Breast epithelium (tissue), 4 donors: ENCODE measurements around the gene SYNE1. TPM values are rescaled to one million over a fixed set of nuclear protein-coding genes. Genes with fewer than 3 reads are reported as not detected.
"Not testable (repeated sequence)": the region's sequence is repeated elsewhere in the genome, so short reads cannot be mapped to it uniquely, and the experiment has no call there.

Experiments used
- DNase-seq, 2 donors: peaks; one replicate each; pipeline ENCODE4 v3.0.0-alpha.2; 2019; ENCODE audit warnings: low spot score in 2 of 2
- H3K27ac ChIP-seq, 2 donors: fragments of 200-600 bp; sonication (generic) in 1 of 2; one replicate each; pipeline ENCODE4 v1.5.1; 2016 to 2019; ENCODE audit warnings: mild to moderate bottlenecking in 1 of 2
- H3K27me3 ChIP-seq, 2 donors: fragments of 200-600 bp; sonication (generic) in 1 of 2; one replicate each; pipeline versions ENCODE4 v1.5.1 to v1.6.0; 2017 to 2019; ENCODE audit warnings: control low read depth in 1 of 2, mild to moderate bottlenecking in 1 of 2
- H3K36me3 ChIP-seq: fragments of 200-600 bp; one replicate; pipeline ENCODE4 v1.5.1; 2019
- H3K4me1 ChIP-seq, 2 donors: fragments of 200-600 bp; sonication (generic); one replicate each; pipeline ENCODE4 v1.5.1; 2016 to 2019; ENCODE audit warnings: control low read depth in 1 of 2
- H3K4me3 ChIP-seq, 3 donors: fragments of 200-600 bp; sonication (generic); 1 replicate in 2 of 3; 2 replicates in 1 of 3; pipeline ENCODE4 v1.5.1; 2016 to 2019; ENCODE audit warnings: mild to moderate bottlenecking in 3 of 3, moderate library complexity in 2 of 3
- H3K9me3 ChIP-seq, 2 donors: fragments of 200-600 bp; sonication (generic) in 1 of 2; one replicate each; pipeline ENCODE4 v1.5.1; 2016 to 2019; ENCODE audit warnings: control low read depth in 1 of 2
- CTCF ChIP-seq, 3 donors: fragments of 450-650 bp; IDR thresholded peaks; one replicate each; pipeline ENCODE4 v1.5.1; 2016 to 2017; ENCODE audit warnings: antibody characterized with exemption in 3 of 3, mild to moderate bottlenecking in 3 of 3, moderate library complexity in 3 of 3
- POLR2A ChIP-seq: fragments of 450-650 bp; IDR thresholded peaks from one replicate; pipeline ENCODE4 v1.6.1; 2016; ENCODE audit warnings: antibody characterized with exemption, mild to moderate bottlenecking, moderate library complexity
- POLR2AphosphoS5 ChIP-seq, 3 donors: sonication (generic); formaldehyde crosslinking; IDR thresholded peaks; one replicate each; pipeline ENCODE4 v1.6.1; 2017; ENCODE audit warnings: antibody characterized with exemption in 3 of 3
- intact Hi-C: fragments of 100-400 bp; cut with DNase I; formaldehyde crosslinking; loops from one replicate; pipeline ENCODE4 v1.15.1; 2023; ENCODE audit warnings: low total_unique reads
- total RNA-seq, 3 donors: library from RNA; depleted of rRNA; stranded (reverse); fragments of >200 nt; gene quantifications; one replicate each; pipeline ENCODE4 v1.1.0, GENCODE V29; 2016

The SYNE1 gene
- total RNA-seq, 3 donors from 2014 or later, result 80.9 to 106 (median 95.7) TPM

DNA sequence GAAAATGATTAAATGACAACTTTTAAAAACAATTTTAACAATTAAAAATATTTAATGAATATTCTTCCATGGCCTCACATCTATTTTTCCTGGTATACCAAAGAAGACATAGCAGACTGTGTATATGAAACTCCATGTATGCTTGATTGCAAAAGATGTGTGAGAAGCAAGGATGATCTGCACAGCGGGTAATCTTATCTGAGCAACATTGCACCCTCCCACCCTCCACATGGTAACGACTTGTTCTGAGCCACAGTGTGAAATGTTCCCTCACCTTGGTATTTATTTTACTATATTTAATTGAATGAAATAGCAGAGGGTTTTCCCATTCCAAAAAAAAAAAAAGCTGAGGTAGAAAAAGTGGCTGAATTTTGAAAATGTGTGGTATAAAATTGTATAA is 204.4 kb downstream of the SYNE1 start:
- no peak for TF ChIP-seq POLR2A
- TF ChIP-seq POLR2AphosphoS5 (IDR thresholded peaks at IDR 0.05), result no peak
- TF ChIP-seq CTCF (IDR thresholded peaks at IDR 0.05), result no peak
- no peaks in the 10 kb centered on the region for H3K27me3 ChIP-seq
- intact Hi-C loops, result no loop called here
- H3K4me3 ChIP-seq, result no peak overlapping the region
- no peaks in the 10 kb centered on the region for H3K4me1 ChIP-seq
- no peaks in the 10 kb centered on the region for H3K9me3 ChIP-seq
- no peak for DNase-seq
- H3K36me3 ChIP-seq, result no peaks in the 10 kb centered on the region
- H3K27ac ChIP-seq, result no peak overlapping the region

- TF ChIP-seq POLR2AphosphoS5 (IDR thresholded peaks at IDR 0.05) (no peak), CTCF (IDR thresholded peaks at IDR 0.05) (no peak)
- DNase-seq, result peak in 1 of 2 donors; percentile 20
- H3K27ac ChIP-seq, result no peak overlapping the region
- no peaks in the 10 kb centered on the region for H3K4me1 ChIP-seq
- no peaks in the 10 kb centered on the region for H3K27me3 ChIP-seq
- H3K36me3 ChIP-seq, result no peaks in the 10 kb centered on the region
- no peak overlapping the region for H3K4me3 ChIP-seq
- no peaks in the 10 kb centered on the region for H3K9me3 ChIP-seq
- intact Hi-C loops, result no loop called here
These were observed 209.0 kb downstream of the SYNE1 start for GRCh38 chr6:152428126-152428525.

DNA sequence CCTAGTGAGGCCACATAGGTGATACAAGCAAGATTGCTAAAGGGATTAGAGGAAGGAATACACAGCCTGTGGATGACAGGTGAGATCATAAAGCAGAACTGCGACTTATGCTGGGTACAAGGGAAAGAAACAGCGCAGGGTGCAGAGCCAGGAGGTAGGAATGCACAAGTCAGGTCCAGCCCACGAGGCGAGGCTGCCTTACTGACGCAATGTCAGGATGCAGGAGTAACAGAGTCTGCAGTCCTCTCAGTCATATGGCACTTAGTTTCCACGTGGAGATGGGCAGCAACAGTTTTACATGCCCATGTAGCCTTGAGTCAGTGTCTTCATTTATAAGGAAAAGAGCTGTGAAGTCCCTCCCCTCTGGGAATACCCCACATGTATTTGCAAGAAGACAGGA is 210.9 kb downstream of the SYNE1 start:
- no peak for DNase-seq
- H3K27me3 ChIP-seq, result no peaks in the 10 kb centered on the region
- H3K36me3 ChIP-seq, result no peaks in the 10 kb centered on the region
- H3K4me3 ChIP-seq, result no peak overlapping the region
- intact Hi-C loops, result no loop called here
- H3K9me3 ChIP-seq, result no peaks in the 10 kb centered on the region
- no peak overlapping the region for H3K27ac ChIP-seq
- H3K4me1 ChIP-seq, result no peaks in the 10 kb centered on the region
- TF ChIP-seq POLR2AphosphoS5 (IDR thresholded peaks at IDR 0.05) (no peak), CTCF (IDR thresholded peaks at IDR 0.05) (no peak), POLR2A (no peak)

- DNase-seq, result no peak
- no peaks in the 10 kb centered on the region for H3K36me3 ChIP-seq
- intact Hi-C loops, result no loop called here
- H3K4me1 ChIP-seq, result no peaks in the 10 kb centered on the region
- H3K27me3 ChIP-seq, result no peaks in the 10 kb centered on the region
- H3K27ac ChIP-seq, result no peak overlapping the region
- TF ChIP-seq CTCF (IDR thresholded peaks at IDR 0.05), result no peak
- TF ChIP-seq POLR2A, result no peak
- no peak for TF ChIP-seq POLR2AphosphoS5 (IDR thresholded peaks at IDR 0.05)
- H3K9me3 ChIP-seq, result peaks cover 0 to 8% of the 10 kb centered on the region in 2 donors
- H3K4me3 ChIP-seq, result no peak overlapping the region
These were observed 213.7 kb downstream of the SYNE1 start for GRCh38 chr6:152423216-152424103.

DNA sequence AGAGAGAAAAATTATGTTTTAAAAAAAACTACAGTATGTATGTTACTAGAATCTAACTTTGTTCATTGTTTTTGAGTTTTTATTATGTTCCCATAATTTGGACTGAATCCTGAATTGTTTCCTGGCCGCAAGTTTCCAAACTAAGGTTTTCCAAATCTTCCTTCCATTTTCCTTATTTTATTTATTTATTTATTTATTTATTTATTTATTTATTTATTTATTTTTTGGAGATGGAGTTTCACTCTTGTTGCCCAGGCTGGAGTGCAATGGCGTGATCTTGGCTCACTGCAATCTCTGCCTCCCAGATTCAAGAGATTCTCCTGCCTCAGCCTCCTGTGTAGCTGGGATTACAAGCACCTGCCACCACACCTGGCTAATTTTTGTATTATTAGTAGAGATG is 215.7 kb downstream of the SYNE1 start:
- H3K9me3 ChIP-seq, intact Hi-C loops, H3K27ac ChIP-seq, H3K36me3 ChIP-seq, H3K27me3 ChIP-seq, H3K4me3 ChIP-seq, H3K4me1 ChIP-seq, DNase-seq: not testable (repeated sequence)
